ENCODE results near the gene WDR37. TPM values are rescaled to one million over a fixed set of nuclear protein-coding genes. Genes with fewer than 3 reads are reported as not detected.

Gene WDR37
- polyA plus RNA-seq, 1 of the 3 experiments (the other 2 are of a cell fraction), result 11.9 TPM

- Histone ChIP-seq H3K4me2 (no peak overlapping the region), H3K4me3 (ENCODE audit: low read depth in 2 of 2, low read length in 1 of 2) (no peak overlapping the region), H3K9ac (no peak overlapping the region), H3F3A (replicated peaks; ENCODE audit: insufficient read depth) (no peaks in the 10 kb centered on the region), H4K20me1 (ENCODE audit: insufficient read depth) (no peaks in the 10 kb centered on the region), H3K79me2 (ENCODE audit: insufficient read depth) (no peaks in the 10 kb centered on the region), H2AFZ (ENCODE audit: low read depth) (no peak overlapping the region), H3K4me1 (ENCODE audit: control insufficient read depth in 1 of 2, insufficient read depth in 2 of 2, low read depth in 1 of 2, low read length in 1 of 2) (no peaks in the 10 kb centered on the region), H3K27ac (ENCODE audit: low read depth in 2 of 2, low read length in 1 of 2) (no peak overlapping the region), H3K9me3 (no peaks in the 10 kb centered on the region), H3K36me3 (replicated peaks in 1 of 2; ENCODE audit: control insufficient read depth in 1 of 2, insufficient read depth in 2 of 2, low read length in 1 of 2) (no peaks in the 10 kb centered on the region), H3K27me3 (ENCODE audit: insufficient read depth) (no peaks in the 10 kb centered on the region), H3K9me2 (no peaks in the 10 kb centered on the region)
- no peak for TF ChIP-seq JUND (IDR thresholded peaks at IDR 0.05)
- WGBS (ENCODE audit: low lambda C conversion rate), result 68% methylated on average over 13 of the region's 13 CpGs
- POLR2A ChIA-PET, result no interaction called here
- DNase-seq, result no peak
- CTCF ChIA-PET, result interaction anchor here (1.0 kb wide), 1 partner anchor 40 kb away, joined by 3 read pairs; no protein-coding TSS in a partner anchor
Measured at GRCh38 chr10:1170867-1171180, 114.6 kb downstream of the WDR37 start.

DNA sequence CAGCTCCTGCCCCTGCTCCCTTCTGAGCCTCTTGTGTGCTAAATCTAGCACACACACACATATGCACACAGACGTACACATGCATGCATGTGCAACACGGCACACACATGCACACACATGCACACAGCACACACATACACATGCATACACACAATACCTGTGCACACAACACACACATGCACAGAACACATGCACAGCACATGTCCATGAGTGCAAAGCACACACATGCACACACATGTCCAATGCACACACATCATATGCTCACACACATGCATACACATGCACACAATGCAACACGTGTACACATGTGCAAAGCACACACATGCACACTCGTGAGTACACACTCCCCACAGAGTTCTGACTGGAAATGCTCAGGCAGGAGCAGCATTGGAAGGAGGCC is 115.0 kb downstream of the WDR37 start:
- DNase-seq, result no peak
- WGBS (ENCODE audit: low lambda C conversion rate), result 37% methylated on average over 4 of the region's 4 CpGs
- H2AFZ ChIP-seq (ENCODE audit: low read depth), result no peak overlapping the region
- H4K20me1 ChIP-seq (ENCODE audit: insufficient read depth), result no peaks in the 10 kb centered on the region
- ChIA-PET CTCF (no interaction called here), POLR2A (no interaction called here)
- H3K4me1 ChIP-seq (ENCODE audit: control insufficient read depth in 1 of 2, insufficient read depth in 2 of 2, low read depth in 1 of 2, low read length in 1 of 2), result no peaks in the 10 kb centered on the region
- H3K9ac ChIP-seq, result no peak overlapping the region
- H3K27me3 ChIP-seq (ENCODE audit: insufficient read depth), result no peaks in the 10 kb centered on the region
- TF ChIP-seq, protein P1, sequence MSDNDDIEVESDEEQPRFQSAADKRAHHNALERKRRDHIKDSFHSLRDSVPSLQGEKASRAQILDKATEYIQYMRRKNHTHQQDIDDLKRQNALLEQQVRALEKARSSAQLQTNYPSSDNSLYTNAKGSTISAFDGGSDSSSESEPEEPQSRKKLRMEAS (IDR thresholded peaks at IDR 0.05; ENCODE audit: low read depth), result no peak
- TF ChIP-seq RFX5 (IDR thresholded peaks at IDR 0.05; ENCODE audit: low read length) (no peak), GABPA (IDR thresholded peaks at IDR 0.05; ENCODE audit: low read depth) (no peak), SIN3A (IDR thresholded peaks at IDR 0.05; ENCODE audit: borderline replicate concordance, low read depth, low read length) (no peak), NRF1 (IDR thresholded peaks at IDR 0.05; ENCODE audit: low read depth, low read length) (no peak)
- H3K4me3 ChIP-seq (ENCODE audit: low read depth in 2 of 2, low read length in 1 of 2), result no peak overlapping the region
- H3F3A ChIP-seq (replicated peaks; ENCODE audit: insufficient read depth), result no peaks in the 10 kb centered on the region
- no peaks in the 10 kb centered on the region for H3K9me2 ChIP-seq
- no peak overlapping the region for H3K27ac ChIP-seq (ENCODE audit: low read depth in 2 of 2, low read length in 1 of 2)
- H3K79me2 ChIP-seq (ENCODE audit: insufficient read depth), result no peaks in the 10 kb centered on the region
- no peak overlapping the region for H3K4me2 ChIP-seq
- no peaks in the 10 kb centered on the region for H3K9me3 ChIP-seq
- no peaks in the 10 kb centered on the region for H3K36me3 ChIP-seq (replicated peaks in 1 of 2; ENCODE audit: control insufficient read depth in 1 of 2, insufficient read depth in 2 of 2, low read length in 1 of 2)

DNA sequence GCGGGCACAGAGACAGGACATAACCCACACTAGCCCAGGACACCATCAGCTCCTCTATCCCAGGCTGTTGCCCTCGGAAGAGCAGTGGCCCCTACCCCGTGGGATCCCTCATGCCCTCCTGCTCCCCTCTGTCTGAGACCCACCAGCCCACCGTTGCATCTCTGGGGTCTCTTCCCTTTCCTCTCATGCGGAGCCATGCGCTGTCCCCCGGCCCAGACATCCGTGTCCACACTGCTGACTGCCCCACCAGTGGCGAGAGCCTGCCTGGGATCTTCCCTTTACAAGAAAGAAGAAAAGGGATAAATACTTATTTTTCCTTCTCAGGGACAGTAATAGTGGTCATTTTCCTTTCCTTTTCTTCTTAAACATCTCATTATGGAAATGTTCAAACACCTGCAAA is 115.4 kb downstream of the WDR37 start:
- 43% methylated on average over 5 of the region's 9 CpGs for WGBS (ENCODE audit: low lambda C conversion rate)
- Histone ChIP-seq H3K4me2 (no peak overlapping the region), H3K4me3 (ENCODE audit: low read depth in 2 of 2, low read length in 1 of 2) (no peak overlapping the region), H3K9me3 (no peaks in the 10 kb centered on the region), H3K4me1 (ENCODE audit: control insufficient read depth in 1 of 2, insufficient read depth in 2 of 2, low read depth in 1 of 2, low read length in 1 of 2) (no peaks in the 10 kb centered on the region), H3K9me2 (no peaks in the 10 kb centered on the region), H3K27ac (ENCODE audit: low read depth in 2 of 2, low read length in 1 of 2) (no peak overlapping the region), H3K36me3 (replicated peaks in 1 of 2; ENCODE audit: control insufficient read depth in 1 of 2, insufficient read depth in 2 of 2, low read length in 1 of 2) (no peaks in the 10 kb centered on the region), H4K20me1 (ENCODE audit: insufficient read depth) (no peaks in the 10 kb centered on the region), H3K27me3 (ENCODE audit: insufficient read depth) (no peaks in the 10 kb centered on the region), H2AFZ (ENCODE audit: low read depth) (no peak overlapping the region), H3F3A (replicated peaks; ENCODE audit: insufficient read depth) (no peaks in the 10 kb centered on the region), H3K9ac (no peak overlapping the region), H3K79me2 (ENCODE audit: insufficient read depth) (no peaks in the 10 kb centered on the region)
- no peak for TF ChIP-seq RCOR1 (IDR thresholded peaks at IDR 0.05; ENCODE audit: low read length)
- TF ChIP-seq, protein P2, sequence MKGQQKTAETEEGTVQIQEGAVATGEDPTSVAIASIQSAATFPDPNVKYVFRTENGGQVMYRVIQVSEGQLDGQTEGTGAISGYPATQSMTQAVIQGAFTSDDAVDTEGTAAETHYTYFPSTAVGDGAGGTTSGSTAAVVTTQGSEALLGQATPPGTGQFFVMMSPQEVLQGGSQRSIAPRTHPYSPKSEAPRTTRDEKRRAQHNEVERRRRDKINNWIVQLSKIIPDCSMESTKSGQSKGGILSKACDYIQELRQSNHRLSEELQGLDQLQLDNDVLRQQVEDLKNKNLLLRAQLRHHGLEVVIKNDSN (IDR thresholded peaks at IDR 0.05; ENCODE audit: borderline replicate concordance, low read depth), result no peak
- TF ChIP-seq ZBTB33 (IDR thresholded peaks at IDR 0.05; ENCODE audit: borderline replicate concordance, low read depth), result no peak
- no peak for TF ChIP-seq POLR2AphosphoS5 (IDR thresholded peaks at IDR 0.05; ENCODE audit: low read depth, low read length)
- no peak for TF ChIP-seq FOXM1 (IDR thresholded peaks at IDR 0.05; ENCODE audit: low read depth)
- no peak for TF ChIP-seq NFIC (IDR thresholded peaks at IDR 0.05; ENCODE audit: borderline replicate concordance)
- no peak for TF ChIP-seq YY1 (IDR thresholded peaks at IDR 0.05; ENCODE audit: low read depth)
- TF ChIP-seq FOXJ3 (CRISPR knock-in tag; IDR thresholded peaks at IDR 0.05), result no peak
- TF ChIP-seq GATA2 (CRISPR knock-in tag; IDR thresholded peaks at IDR 0.05), result no peak
- TF ChIP-seq EP300 (IDR thresholded peaks at IDR 0.05; ENCODE audit: borderline replicate concordance in 1 of 2, low read depth in 1 of 2, low read length in 1 of 2), result no peak
- TF ChIP-seq, protein P1 (IDR thresholded peaks at IDR 0.05; ENCODE audit: low read depth), result no peak
- no peak for TF ChIP-seq PBX3 (IDR thresholded peaks at IDR 0.05)
- no peak for TF ChIP-seq GABPA (IDR thresholded peaks at IDR 0.05; ENCODE audit: low read depth)
- TF ChIP-seq FOSL2 (IDR thresholded peaks at IDR 0.05; ENCODE audit: borderline replicate concordance, low read depth), result no peak
- no peak for DNase-seq
- CTCF ChIA-PET, result interaction anchor here (1.4 kb wide), 1 partner anchor 62 kb away, joined by 5 read pairs; no protein-coding TSS in a partner anchor
- POLR2A ChIA-PET, result no interaction called here
